Colonic mucosa (tissue), 4 donors: ENCODE data around the gene CYP27B1. TPM values are rescaled to one million over a fixed set of nuclear protein-coding genes. Genes with fewer than 3 reads are reported as not detected.

Experiments used
- DNase-seq: peaks from one replicate; pipeline ENCODE4 v3.0.0-alpha.2; 2020
- H3K27ac ChIP-seq: fragments of 200-600 bp; one replicate; pipeline ENCODE4 v1.8.0; 2021
- H3K27me3 ChIP-seq: fragments of 200-600 bp; one replicate; pipeline ENCODE4 v1.8.0; 2021
- H3K36me3 ChIP-seq: fragments of 200-600 bp; one replicate; pipeline ENCODE4 v1.8.0; 2021
- H3K4me1 ChIP-seq: fragments of 200-600 bp; one replicate; pipeline ENCODE4 v1.8.0; 2021; ENCODE audit warnings: mild to moderate bottlenecking
- H3K4me3 ChIP-seq: fragments of 200-600 bp; one replicate; pipeline ENCODE4 v1.8.0; 2021
- H3K9ac ChIP-seq, 2 donors: one replicate each; pipeline ENCODE4 v1.7.0; 2013; ENCODE audit warnings: control low read depth in 2 of 2, low read depth in 2 of 2, low read length in 2 of 2
- H3K9me3 ChIP-seq: fragments of 200-600 bp; one replicate; pipeline ENCODE4 v1.8.0; 2021
- CTCF ChIP-seq: fragments of 200-600 bp; IDR thresholded peaks from one replicate; pipeline ENCODE4 v1.8.0; 2022; ENCODE audit warnings: antibody characterized with exemption, mild to moderate bottlenecking
- intact Hi-C: fragments of 100-400 bp; cut with DNase I; formaldehyde crosslinking; loops from one replicate; pipeline ENCODE4 v1.14.1; 2022
- total RNA-seq, 2 donors: library from RNA; stranded (reverse); fragmentation: NEBNext Ultra II Directional in 1 of 2; extraction: Animal tissue kit (Norgen Biotek cat#: 25700) in 1 of 2; gene quantifications; one replicate each; pipeline ENCODE4 v1.2.1, GENCODE V29; 2021
- donor health status: healthy.
- donor health status: DM: no; HTN: no; CAD: no.
- donor health status: DM: no; HTN: no; CAD: no.

CYP27B1 gene
- total RNA-seq, 2 donors from 2014 or later, result 0.80 to 1.6 TPM

- peaks cover 45% of the 10 kb centered on the region for H3K27me3 ChIP-seq
- intact Hi-C loops, result no loop called here
- no peak for TF ChIP-seq CTCF
- H3K4me1 ChIP-seq, result peaks cover 5% of the 10 kb centered on the region
- peak overlapping the region in 1 of 2 donors; percentile 10 for H3K9ac ChIP-seq
- H3K9me3 ChIP-seq, result no peaks in the 10 kb centered on the region
- H3K36me3 ChIP-seq, result no peaks in the 10 kb centered on the region
- DNase-seq, result no peak
- H3K4me3 ChIP-seq, result peak overlapping the region; percentile 21
- H3K27ac ChIP-seq, result peak overlapping the region; percentile 48
These were observed 25.5 kb downstream of the CYP27B1 start for GRCh38 chr12:57741413-57741789.

GRCh38 chr12:57740656-57741412 lies 26.0 kb downstream of the CYP27B1 start:
- no peaks in the 10 kb centered on the region for H3K9me3 ChIP-seq
- DNase-seq, result no peak
- no peak for TF ChIP-seq CTCF
- H3K9ac ChIP-seq, result peak overlapping the region in 1 of 2 donors; percentile 10
- H3K4me1 ChIP-seq, result peaks cover 5% of the 10 kb centered on the region
- intact Hi-C loops, result no loop called here
- H3K36me3 ChIP-seq, result no peaks in the 10 kb centered on the region
- H3K4me3 ChIP-seq, result peak overlapping the region; percentile 21
- H3K27me3 ChIP-seq, result peaks cover 51% of the 10 kb centered on the region
- no peak overlapping the region for H3K27ac ChIP-seq

- intact Hi-C loops, result no loop called here
- H3K9me3 ChIP-seq, result no peaks in the 10 kb centered on the region
- H3K27ac ChIP-seq, result no peak overlapping the region
- H3K9ac ChIP-seq, result no peak overlapping the region
- H3K36me3 ChIP-seq, result no peaks in the 10 kb centered on the region
- peaks cover 5% of the 10 kb centered on the region for H3K4me1 ChIP-seq
- no peak overlapping the region for H3K4me3 ChIP-seq
- no peak for DNase-seq
- peaks cover 58% of the 10 kb centered on the region for H3K27me3 ChIP-seq
- no peak for TF ChIP-seq CTCF
These were observed 26.9 kb downstream of the CYP27B1 start for GRCh38 chr12:57739914-57740538.

- TF ChIP-seq CTCF, result no peak
- Histone ChIP-seq H3K4me3 (no peak overlapping the region), H3K9me3 (no peaks in the 10 kb centered on the region), H3K36me3 (no peaks in the 10 kb centered on the region), H3K27me3 (peaks cover 58% of the 10 kb centered on the region), H3K27ac (no peak overlapping the region), H3K9ac (no peak overlapping the region), H3K4me1 (peaks cover 5% of the 10 kb centered on the region)
- DNase-seq, result no peak
- intact Hi-C loops, result no loop called here
These were observed 27.5 kb downstream of the CYP27B1 start for GRCh38 chr12:57739387-57739786.

- peak within 1 kb of the TSS; percentile 5 for H3K4me3 ChIP-seq
- H3K4me1 ChIP-seq, result peaks cover 5% of the 10 kb centered on the region
- peaks cover 58% of the 10 kb centered on the region for H3K27me3 ChIP-seq
- no peaks in the 10 kb centered on the region for H3K9me3 ChIP-seq
- H3K9ac ChIP-seq, result no peak within 1 kb of the TSS
- H3K27ac ChIP-seq, result no peak within 1 kb of the TSS
- H3K36me3 ChIP-seq, result no peaks in the 10 kb centered on the region
- TF ChIP-seq CTCF, result no peak
- intact Hi-C loops, result no loop called here
- DNase-seq, result no peak
These were observed 28.1 kb downstream of the CYP27B1 start, which contains the start of gene AGAP2 for GRCh38 chr12:57738661-57739237. AGAP2 (minus strand) TSS chr12:57738742; CDS start chr12:57738246, 496 bp downstream.
